OCI-LY3 (cell line): Measurements from ENCODE around the gene ANKMY2.

Source experiments
- EZH2phosphoT487 ChIP-seq: fragments of 200-600 bp; shearing (Covaris generic); IDR thresholded peaks from 2 replicates; pipeline ENCODE4 v1.6.1; 2018; ENCODE audit warnings: antibody characterized with exemption, mixed run types, low read depth
- TF ChIP-seq, protein P1 (sequence below): fragments of 200-600, 300-600 bp; sonication (generic); IDR thresholded peaks from 2 replicates; pipeline ENCODE4 v1.5.1; 2014; ENCODE audit warnings: antibody characterized with exemption, low read length, low read depth

GRCh38 chr7:16594061-16594460, 51.5 kb downstream of the ANKMY2 start:
- TF ChIP-seq, protein P1, sequence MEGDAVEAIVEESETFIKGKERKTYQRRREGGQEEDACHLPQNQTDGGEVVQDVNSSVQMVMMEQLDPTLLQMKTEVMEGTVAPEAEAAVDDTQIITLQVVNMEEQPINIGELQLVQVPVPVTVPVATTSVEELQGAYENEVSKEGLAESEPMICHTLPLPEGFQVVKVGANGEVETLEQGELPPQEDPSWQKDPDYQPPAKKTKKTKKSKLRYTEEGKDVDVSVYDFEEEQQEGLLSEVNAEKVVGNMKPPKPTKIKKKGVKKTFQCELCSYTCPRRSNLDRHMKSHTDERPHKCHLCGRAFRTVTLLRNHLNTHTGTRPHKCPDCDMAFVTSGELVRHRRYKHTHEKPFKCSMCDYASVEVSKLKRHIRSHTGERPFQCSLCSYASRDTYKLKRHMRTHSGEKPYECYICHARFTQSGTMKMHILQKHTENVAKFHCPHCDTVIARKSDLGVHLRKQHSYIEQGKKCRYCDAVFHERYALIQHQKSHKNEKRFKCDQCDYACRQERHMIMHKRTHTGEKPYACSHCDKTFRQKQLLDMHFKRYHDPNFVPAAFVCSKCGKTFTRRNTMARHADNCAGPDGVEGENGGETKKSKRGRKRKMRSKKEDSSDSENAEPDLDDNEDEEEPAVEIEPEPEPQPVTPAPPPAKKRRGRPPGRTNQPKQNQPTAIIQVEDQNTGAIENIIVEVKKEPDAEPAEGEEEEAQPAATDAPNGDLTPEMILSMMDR: no peak
- no peak for TF ChIP-seq EZH2phosphoT487
